Progenitor cell of endocrine pancreas (in vitro differentiated cells): Measurements from ENCODE around the gene CACNA1B. TPM values are rescaled to one million over a fixed set of nuclear protein-coding genes. Genes with fewer than 3 reads are reported as not detected.

ENCODE experiments used
- DNase-seq: peaks from one replicate; pipeline ENCODE4 v3.0.0; 2021; ENCODE audit warnings: low spot score; ENCODE audit not compliant: unreplicated experiment
- H3K27ac Mint-ChIP-seq: 2 replicates; pipeline ENCODE4 v1.8.0; 2021; ENCODE audit warnings: mild to moderate bottlenecking, moderate library complexity, mixed read lengths
- H3K27me3 Mint-ChIP-seq: 2 replicates; pipeline ENCODE4 v1.8.0; 2021; ENCODE audit warnings: mixed read lengths
- H3K36me3 Mint-ChIP-seq: 2 replicates; pipeline ENCODE4 v1.8.0; 2022; ENCODE audit warnings: mixed read lengths; ENCODE audit not compliant: insufficient read depth
- H3K4me1 Mint-ChIP-seq: 2 replicates; pipeline ENCODE4 v1.8.0; 2021; ENCODE audit warnings: low read depth, mixed read lengths
- H3K4me3 Mint-ChIP-seq: 2 replicates; pipeline ENCODE4 v1.8.0; 2021; ENCODE audit warnings: low read depth, mild to moderate bottlenecking, moderate library complexity, mixed read lengths
- H3K9me3 Mint-ChIP-seq: 2 replicates; pipeline ENCODE4 v1.8.0; 2021; ENCODE audit warnings: low read depth, mixed read lengths
- total RNA-seq: library from RNA; stranded (reverse); gene quantifications from 2 replicates; pipeline ENCODE4 v1.2.1, GENCODE V29; 2021
- TF ChIP-seq, protein P1 (sequence below): fragments of 200-600 bp; sonication (generic); IDR thresholded peaks from one replicate; pipeline ENCODE4 v1.5.0; 2021; ENCODE audit warnings: antibody characterized with exemption, mild to moderate bottlenecking; ENCODE audit not compliant: unreplicated experiment

The CACNA1B gene
- total RNA-seq, 1 donor from 2014 or later, result 2.4 TPM

DNA sequence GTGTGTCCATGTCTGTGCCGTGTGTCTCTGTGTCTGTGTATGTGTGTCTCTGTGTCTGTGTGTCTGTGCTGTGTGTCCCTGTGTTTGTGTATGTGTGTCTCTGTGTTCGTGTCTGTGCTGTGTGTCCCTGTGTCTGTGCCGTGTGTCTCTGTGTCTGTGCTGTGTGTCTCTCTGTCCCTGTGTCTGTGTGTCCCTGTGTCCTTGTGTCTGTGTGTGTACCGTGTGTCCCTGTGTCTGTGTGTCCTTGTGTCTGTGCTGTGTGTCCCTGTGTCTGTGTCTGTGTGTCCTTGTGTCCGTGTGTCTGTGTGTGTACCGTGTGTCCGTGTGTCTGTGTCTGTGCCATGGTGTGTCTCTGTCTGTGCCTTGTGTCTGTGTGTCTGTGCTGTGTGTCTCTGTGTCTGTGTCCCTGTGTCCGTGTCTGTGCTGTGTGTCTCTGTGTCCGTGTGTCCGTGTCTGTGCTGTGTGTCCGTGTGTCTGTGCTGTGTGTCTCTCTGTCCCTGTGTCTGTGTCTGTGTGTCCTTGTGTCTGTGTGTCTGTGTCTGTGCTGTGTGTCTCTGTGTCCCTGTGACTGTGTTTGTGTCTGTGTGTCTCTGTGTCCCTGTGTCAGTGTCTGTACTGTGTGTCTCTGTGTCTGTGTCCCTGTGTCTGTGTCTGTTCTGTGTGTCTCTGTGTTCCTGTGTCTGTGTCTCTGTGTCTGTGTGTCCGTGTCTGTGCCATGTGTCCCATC lies 23.2 kb downstream of the CACNA1B start:
- Mint-ChIP-seq H3K27ac (no peak overlapping the region), H3K9me3 (no peaks in the 10 kb centered on the region), H3K4me1 (no peaks in the 10 kb centered on the region), H3K27me3 (peaks cover 3% of the 10 kb centered on the region), H3K4me3 (no peak overlapping the region), H3K36me3 (no peaks in the 10 kb centered on the region)
- no peak for DNase-seq
- TF ChIP-seq, protein P1, sequence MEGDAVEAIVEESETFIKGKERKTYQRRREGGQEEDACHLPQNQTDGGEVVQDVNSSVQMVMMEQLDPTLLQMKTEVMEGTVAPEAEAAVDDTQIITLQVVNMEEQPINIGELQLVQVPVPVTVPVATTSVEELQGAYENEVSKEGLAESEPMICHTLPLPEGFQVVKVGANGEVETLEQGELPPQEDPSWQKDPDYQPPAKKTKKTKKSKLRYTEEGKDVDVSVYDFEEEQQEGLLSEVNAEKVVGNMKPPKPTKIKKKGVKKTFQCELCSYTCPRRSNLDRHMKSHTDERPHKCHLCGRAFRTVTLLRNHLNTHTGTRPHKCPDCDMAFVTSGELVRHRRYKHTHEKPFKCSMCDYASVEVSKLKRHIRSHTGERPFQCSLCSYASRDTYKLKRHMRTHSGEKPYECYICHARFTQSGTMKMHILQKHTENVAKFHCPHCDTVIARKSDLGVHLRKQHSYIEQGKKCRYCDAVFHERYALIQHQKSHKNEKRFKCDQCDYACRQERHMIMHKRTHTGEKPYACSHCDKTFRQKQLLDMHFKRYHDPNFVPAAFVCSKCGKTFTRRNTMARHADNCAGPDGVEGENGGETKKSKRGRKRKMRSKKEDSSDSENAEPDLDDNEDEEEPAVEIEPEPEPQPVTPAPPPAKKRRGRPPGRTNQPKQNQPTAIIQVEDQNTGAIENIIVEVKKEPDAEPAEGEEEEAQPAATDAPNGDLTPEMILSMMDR, result no peak

DNA sequence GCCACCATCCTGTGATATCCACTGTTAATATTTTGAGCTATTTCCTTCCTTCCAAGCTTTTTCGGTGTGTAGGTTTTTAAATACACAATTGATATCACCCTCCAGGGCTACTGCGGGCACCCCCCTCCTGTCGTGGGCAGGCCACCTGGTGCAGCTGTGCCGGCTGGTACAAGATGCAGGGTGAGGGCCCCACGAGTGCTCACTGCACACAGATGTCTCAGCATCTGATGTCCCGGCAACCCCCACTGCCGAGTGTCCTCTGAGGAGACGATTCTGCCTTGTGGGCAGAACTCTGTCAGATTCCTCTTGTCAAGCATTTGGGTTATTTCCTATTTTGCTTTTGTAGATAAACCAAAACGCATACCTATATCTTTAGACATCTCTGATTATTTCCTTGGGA lies 25.1 kb downstream of the CACNA1B start:
- Mint-ChIP-seq H3K27me3 (peaks cover 3% of the 10 kb centered on the region), H3K27ac (no peak overlapping the region), H3K4me1 (no peaks in the 10 kb centered on the region), H3K36me3 (no peaks in the 10 kb centered on the region), H3K4me3 (no peak overlapping the region), H3K9me3 (no peaks in the 10 kb centered on the region)
- no peak for DNase-seq
- TF ChIP-seq, protein P1, result no peak

DNA sequence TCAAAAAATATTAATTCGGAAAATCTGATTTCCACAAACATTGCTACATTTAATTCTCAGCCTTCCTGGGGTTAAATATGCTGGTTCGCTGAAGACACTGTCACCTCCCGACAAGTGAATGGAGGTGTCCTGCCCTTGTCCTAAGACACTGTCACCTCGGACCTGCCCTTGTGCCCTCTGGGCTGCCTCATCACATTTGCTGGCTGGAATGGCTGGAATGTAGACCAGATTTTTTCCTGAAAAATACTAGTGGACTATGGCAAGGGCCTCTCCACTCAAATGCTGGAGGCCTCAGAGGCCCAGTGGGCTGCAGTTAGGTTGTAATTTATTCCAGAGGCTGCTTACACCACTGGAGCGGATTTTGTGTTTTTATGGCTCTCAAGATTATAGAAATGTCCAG lies 28.2 kb downstream of the CACNA1B start:
- no peak for DNase-seq

DNA sequence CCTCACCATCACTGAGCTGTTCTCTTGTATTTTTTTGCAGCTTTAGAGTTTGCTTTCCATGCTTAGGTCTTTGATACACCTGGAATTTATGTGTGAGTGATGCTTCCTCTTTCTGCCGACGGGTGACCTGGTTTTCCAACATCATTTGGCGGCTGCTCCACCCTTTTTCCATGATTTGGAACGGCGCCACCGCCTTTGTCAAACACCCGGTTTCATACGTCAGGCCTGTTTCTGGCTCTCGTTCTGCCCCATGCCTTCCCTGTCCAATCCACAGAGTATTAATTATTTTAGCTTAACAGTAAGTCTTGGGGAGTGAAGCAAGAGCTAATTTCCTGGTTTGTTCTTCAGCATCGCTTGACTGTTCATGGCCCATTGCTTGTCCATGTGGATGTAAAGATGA lies 30.2 kb downstream of the CACNA1B start:
- H3K4me1 Mint-ChIP-seq, result no peaks in the 10 kb centered on the region
- H3K27me3 Mint-ChIP-seq, result peaks cover 8% of the 10 kb centered on the region
- H3K27ac Mint-ChIP-seq, result no peak overlapping the region
- DNase-seq, result no peak
- H3K36me3 Mint-ChIP-seq, result no peaks in the 10 kb centered on the region
- no peak overlapping the region for H3K4me3 Mint-ChIP-seq
- TF ChIP-seq, protein P1, result no peak
- H3K9me3 Mint-ChIP-seq, result no peaks in the 10 kb centered on the region

More for the DNA sequence above, 28.2 kb downstream of the CACNA1B start:
- Mint-ChIP-seq H3K27ac (no peak overlapping the region), H3K9me3 (no peaks in the 10 kb centered on the region), H3K4me1 (no peaks in the 10 kb centered on the region), H3K4me3 (no peak overlapping the region), H3K27me3 (peaks cover 3% of the 10 kb centered on the region), H3K36me3 (no peaks in the 10 kb centered on the region)
- TF ChIP-seq, protein P1, result no peak

DNA sequence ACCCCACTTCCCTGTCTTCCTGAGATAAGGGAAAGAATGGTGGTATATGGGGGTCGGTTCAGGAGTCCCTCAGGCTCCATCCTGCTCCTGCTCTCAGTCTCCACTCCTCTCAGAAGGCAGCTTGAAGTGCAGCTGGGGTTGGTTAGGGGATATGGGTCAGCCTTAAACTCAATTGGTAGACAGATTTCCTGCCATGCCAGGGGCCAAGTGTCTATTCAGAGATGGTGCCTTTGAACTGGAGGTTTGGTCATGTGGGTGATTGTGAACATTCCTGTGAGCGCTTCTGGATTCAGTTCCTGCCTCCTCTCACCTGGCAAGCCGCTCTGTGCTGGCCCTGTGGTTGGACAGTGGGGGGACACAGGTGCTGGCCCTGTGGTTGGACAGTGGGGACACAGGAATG lies 35.1 kb downstream of the CACNA1B start:
- H3K4me1 Mint-ChIP-seq, result no peaks in the 10 kb centered on the region

More for the DNA sequence above, 35.1 kb downstream of the CACNA1B start:
- DNase-seq, result no peak
- H3K4me3 Mint-ChIP-seq, result no peak overlapping the region
- peaks cover 5% of the 10 kb centered on the region for H3K27me3 Mint-ChIP-seq
- no peak overlapping the region for H3K27ac Mint-ChIP-seq
- TF ChIP-seq, protein P1, result no peak
- no peaks in the 10 kb centered on the region for H3K36me3 Mint-ChIP-seq
- no peaks in the 10 kb centered on the region for H3K9me3 Mint-ChIP-seq
